ENCODE measurements around the gene FLT1.

Gene FLT1

DNA sequence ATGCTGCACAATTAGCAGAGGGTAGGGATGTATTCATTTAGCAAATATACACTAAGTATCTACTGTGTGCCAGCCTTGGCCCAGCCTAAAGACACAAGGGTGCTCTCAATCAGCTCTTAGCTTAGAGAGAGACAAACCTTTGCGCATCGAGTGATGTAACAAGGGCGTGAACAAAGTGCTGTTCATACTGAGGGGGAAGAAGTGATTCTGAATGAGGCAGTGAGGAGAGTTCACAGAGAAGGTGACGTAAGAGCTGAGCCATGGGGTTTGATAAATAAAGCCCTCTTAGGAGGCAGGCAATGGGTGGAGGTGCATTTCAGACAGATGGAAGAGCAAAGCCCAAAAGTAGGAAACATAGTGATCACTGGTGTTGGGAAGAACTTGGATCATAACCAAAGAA lies 68.5 kb downstream of the FLT1 start:
- H3K9ac ChIP-seq (ENCODE audit: low read length): no peak overlapping the region
- H3K9me3 ChIP-seq (ENCODE audit: low read length): no peaks in the 10 kb centered on the region
- H3K79me2 ChIP-seq (ENCODE audit: insufficient read depth, low read length): no peaks in the 10 kb centered on the region
- H3K27ac ChIP-seq (ENCODE audit: low read depth, low read length, poor library complexity, severe bottlenecking): no peak overlapping the region
- H3K4me3 ChIP-seq (ENCODE audit: low read depth, low read length, poor library complexity, severe bottlenecking): no peak overlapping the region
- no peaks in the 10 kb centered on the region for H3K36me3 ChIP-seq (ENCODE audit: insufficient read depth, low read length)
- H4K20me1 ChIP-seq (ENCODE audit: insufficient read depth, low read length): no peaks in the 10 kb centered on the region
- H3K27me3 ChIP-seq (ENCODE audit: insufficient read depth, low read length): no peaks in the 10 kb centered on the region
- no peaks in the 10 kb centered on the region for H3K9me2 ChIP-seq (ENCODE audit: low read depth, low read length)
- H3F3A ChIP-seq (ENCODE audit: insufficient read depth, low read length): no peaks in the 10 kb centered on the region
- no peaks in the 10 kb centered on the region for H3K4me1 ChIP-seq (ENCODE audit: insufficient read depth, low read length, severe bottlenecking)
- TF ChIP-seq EZH2 (IDR thresholded peaks at IDR 0.05; ENCODE audit: borderline replicate concordance, low read length): no peak
- TF ChIP-seq, protein P1, sequence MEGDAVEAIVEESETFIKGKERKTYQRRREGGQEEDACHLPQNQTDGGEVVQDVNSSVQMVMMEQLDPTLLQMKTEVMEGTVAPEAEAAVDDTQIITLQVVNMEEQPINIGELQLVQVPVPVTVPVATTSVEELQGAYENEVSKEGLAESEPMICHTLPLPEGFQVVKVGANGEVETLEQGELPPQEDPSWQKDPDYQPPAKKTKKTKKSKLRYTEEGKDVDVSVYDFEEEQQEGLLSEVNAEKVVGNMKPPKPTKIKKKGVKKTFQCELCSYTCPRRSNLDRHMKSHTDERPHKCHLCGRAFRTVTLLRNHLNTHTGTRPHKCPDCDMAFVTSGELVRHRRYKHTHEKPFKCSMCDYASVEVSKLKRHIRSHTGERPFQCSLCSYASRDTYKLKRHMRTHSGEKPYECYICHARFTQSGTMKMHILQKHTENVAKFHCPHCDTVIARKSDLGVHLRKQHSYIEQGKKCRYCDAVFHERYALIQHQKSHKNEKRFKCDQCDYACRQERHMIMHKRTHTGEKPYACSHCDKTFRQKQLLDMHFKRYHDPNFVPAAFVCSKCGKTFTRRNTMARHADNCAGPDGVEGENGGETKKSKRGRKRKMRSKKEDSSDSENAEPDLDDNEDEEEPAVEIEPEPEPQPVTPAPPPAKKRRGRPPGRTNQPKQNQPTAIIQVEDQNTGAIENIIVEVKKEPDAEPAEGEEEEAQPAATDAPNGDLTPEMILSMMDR (IDR thresholded peaks at IDR 0.05; ENCODE audit: low read length): no peak
- no peak overlapping the region for H3K4me2 ChIP-seq (ENCODE audit: low read length)
- no peak overlapping the region for H2AFZ ChIP-seq (ENCODE audit: low read length)

DNA sequence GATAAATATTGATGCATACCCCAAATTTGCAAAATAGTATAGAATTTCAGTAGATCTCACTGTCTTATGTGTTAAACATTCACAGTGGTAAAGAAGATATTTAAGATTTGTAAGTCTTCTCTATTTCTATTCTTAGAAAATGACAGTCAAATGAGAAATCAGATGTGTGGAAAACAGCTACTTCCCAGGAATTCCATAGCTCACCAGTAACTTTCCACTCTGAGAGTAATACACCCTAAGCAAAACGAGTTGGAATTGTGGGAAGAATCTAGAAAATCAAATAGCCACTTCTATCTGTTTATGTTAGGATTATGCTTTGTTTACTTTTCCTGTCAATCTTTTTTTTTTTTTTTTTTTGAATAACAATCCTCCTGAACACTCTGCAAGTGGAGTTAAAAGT lies 69.1 kb downstream of the FLT1 start:
- Histone ChIP-seq H3K9ac (ENCODE audit: low read length) (no peak overlapping the region), H3K79me2 (ENCODE audit: insufficient read depth, low read length) (no peaks in the 10 kb centered on the region), H3K9me2 (ENCODE audit: low read depth, low read length) (no peaks in the 10 kb centered on the region), H3K27me3 (ENCODE audit: insufficient read depth, low read length) (no peaks in the 10 kb centered on the region), H3K36me3 (ENCODE audit: insufficient read depth, low read length) (no peaks in the 10 kb centered on the region), H3K4me2 (ENCODE audit: low read length) (no peak overlapping the region), H3K4me1 (ENCODE audit: insufficient read depth, low read length, severe bottlenecking) (no peaks in the 10 kb centered on the region), H3K27ac (ENCODE audit: low read depth, low read length, poor library complexity, severe bottlenecking) (no peak overlapping the region), H3K4me3 (ENCODE audit: low read depth, low read length, poor library complexity, severe bottlenecking) (no peak overlapping the region), H3F3A (ENCODE audit: insufficient read depth, low read length) (no peaks in the 10 kb centered on the region), H4K20me1 (ENCODE audit: insufficient read depth, low read length) (no peaks in the 10 kb centered on the region), H2AFZ (ENCODE audit: low read length) (no peak overlapping the region), H3K9me3 (ENCODE audit: low read length) (no peaks in the 10 kb centered on the region)
- no peak for TF ChIP-seq EZH2 (IDR thresholded peaks at IDR 0.05; ENCODE audit: borderline replicate concordance, low read length)

DNA sequence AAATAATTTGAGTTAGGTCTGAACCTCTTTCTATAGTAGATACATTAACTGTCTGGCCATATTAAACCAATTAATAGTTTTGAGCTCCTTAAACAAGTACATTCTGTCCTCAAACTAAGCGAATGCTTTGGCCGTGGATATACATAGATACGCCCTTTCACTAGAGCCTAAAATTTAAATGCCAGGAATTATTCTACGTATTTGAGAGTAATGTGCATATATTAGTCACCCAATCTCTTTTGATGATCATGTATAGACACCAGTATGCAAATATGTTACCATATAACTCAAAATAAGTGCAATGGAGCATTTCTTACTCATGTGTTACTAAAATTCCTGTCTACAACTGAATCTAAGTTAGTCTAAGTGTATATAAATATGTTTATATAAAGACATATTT lies 70.4 kb downstream of the FLT1 start:
- Histone ChIP-seq H3K9me2 (ENCODE audit: low read depth, low read length) (no peaks in the 10 kb centered on the region), H2AFZ (ENCODE audit: low read length) (no peak overlapping the region), H3K4me1 (ENCODE audit: insufficient read depth, low read length, severe bottlenecking) (no peaks in the 10 kb centered on the region), H3F3A (ENCODE audit: insufficient read depth, low read length) (no peaks in the 10 kb centered on the region), H4K20me1 (ENCODE audit: insufficient read depth, low read length) (no peaks in the 10 kb centered on the region), H3K4me2 (ENCODE audit: low read length) (no peak overlapping the region), H3K27ac (ENCODE audit: low read depth, low read length, poor library complexity, severe bottlenecking) (no peak overlapping the region), H3K79me2 (ENCODE audit: insufficient read depth, low read length) (no peaks in the 10 kb centered on the region), H3K9me3 (ENCODE audit: low read length) (no peaks in the 10 kb centered on the region), H3K27me3 (ENCODE audit: insufficient read depth, low read length) (no peaks in the 10 kb centered on the region), H3K36me3 (ENCODE audit: insufficient read depth, low read length) (no peaks in the 10 kb centered on the region), H3K4me3 (ENCODE audit: low read depth, low read length, poor library complexity, severe bottlenecking) (no peak overlapping the region), H3K9ac (ENCODE audit: low read length) (no peak overlapping the region)
- no peak for TF ChIP-seq EZH2 (IDR thresholded peaks at IDR 0.05; ENCODE audit: borderline replicate concordance, low read length)
- TF ChIP-seq, protein P1 (IDR thresholded peaks at IDR 0.05; ENCODE audit: low read length): no peak

DNA sequence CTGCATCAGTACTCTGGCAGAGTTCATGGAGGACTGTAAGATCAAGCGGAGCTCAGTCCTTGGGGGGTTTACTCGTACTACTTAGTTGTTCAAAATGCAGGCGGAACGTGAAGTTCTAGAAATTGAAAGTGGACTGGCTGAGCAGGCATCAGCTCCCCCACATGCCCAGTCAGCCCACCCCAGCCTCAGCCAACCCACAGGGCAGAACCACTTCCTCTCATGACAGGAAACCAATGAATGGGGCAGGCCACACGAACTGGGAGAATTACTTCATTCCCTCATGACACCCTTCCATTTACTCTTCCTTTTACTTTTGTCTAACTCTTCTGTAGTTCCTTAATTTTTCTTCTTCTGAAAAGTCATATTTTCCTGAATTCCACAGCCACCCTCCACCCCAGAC lies 71.9 kb downstream of the FLT1 start:
- Histone ChIP-seq H3K27ac (ENCODE audit: low read depth, low read length, poor library complexity, severe bottlenecking) (no peak overlapping the region), H3K79me2 (ENCODE audit: insufficient read depth, low read length) (no peaks in the 10 kb centered on the region), H3K9me3 (ENCODE audit: low read length) (no peaks in the 10 kb centered on the region), H3K9ac (ENCODE audit: low read length) (no peak overlapping the region), H2AFZ (ENCODE audit: low read length) (no peak overlapping the region), H3F3A (ENCODE audit: insufficient read depth, low read length) (no peaks in the 10 kb centered on the region), H3K4me2 (ENCODE audit: low read length) (no peak overlapping the region), H3K36me3 (ENCODE audit: insufficient read depth, low read length) (no peaks in the 10 kb centered on the region), H3K4me1 (ENCODE audit: insufficient read depth, low read length, severe bottlenecking) (no peaks in the 10 kb centered on the region), H3K9me2 (ENCODE audit: low read depth, low read length) (no peaks in the 10 kb centered on the region), H3K4me3 (ENCODE audit: low read depth, low read length, poor library complexity, severe bottlenecking) (no peak overlapping the region), H3K27me3 (ENCODE audit: insufficient read depth, low read length) (no peaks in the 10 kb centered on the region), H4K20me1 (ENCODE audit: insufficient read depth, low read length) (no peaks in the 10 kb centered on the region)
- TF ChIP-seq, protein P1 (IDR thresholded peaks at IDR 0.05; ENCODE audit: low read length): no peak

Measured in OCI-LY1 (cell line).